ENCODE measurements around the gene DNAH10.
"Not testable (repeated sequence)": the region's sequence is repeated elsewhere in the genome, so short reads cannot be mapped to it uniquely, and the experiment has no call there.

Gene DNAH10

GRCh38 chr12:123908884-123909725 is 147.0 kb downstream of the DNAH10 start:
- DNase-seq (ENCODE audit: low read depth): no peak

DNA sequence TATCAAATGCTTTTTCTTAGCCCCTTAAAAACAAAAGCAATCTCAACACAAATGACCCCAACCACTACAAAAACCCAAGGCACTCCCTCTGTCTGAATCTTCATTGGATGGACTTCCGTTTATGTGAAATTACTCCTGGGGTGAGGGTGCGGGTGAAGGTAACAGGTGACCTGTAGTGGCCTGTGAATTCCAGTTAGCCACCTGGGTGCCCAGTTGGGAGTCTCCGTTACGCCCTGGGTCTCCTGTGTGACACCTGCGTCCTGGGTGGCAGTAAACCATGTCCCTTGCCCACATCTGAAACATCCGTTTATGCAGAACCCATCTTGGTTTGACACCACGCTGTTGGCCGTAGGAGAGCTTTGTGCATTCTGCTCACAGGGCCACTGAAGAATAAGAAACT is 148.0 kb downstream of the DNAH10 start:
- no peak for DNase-seq (ENCODE audit: low read depth)

- DNase-seq (ENCODE audit: low read depth): no peak
These were observed 148.7 kb downstream of the DNAH10 start for GRCh38 chr12:123910761-123911193.

DNA sequence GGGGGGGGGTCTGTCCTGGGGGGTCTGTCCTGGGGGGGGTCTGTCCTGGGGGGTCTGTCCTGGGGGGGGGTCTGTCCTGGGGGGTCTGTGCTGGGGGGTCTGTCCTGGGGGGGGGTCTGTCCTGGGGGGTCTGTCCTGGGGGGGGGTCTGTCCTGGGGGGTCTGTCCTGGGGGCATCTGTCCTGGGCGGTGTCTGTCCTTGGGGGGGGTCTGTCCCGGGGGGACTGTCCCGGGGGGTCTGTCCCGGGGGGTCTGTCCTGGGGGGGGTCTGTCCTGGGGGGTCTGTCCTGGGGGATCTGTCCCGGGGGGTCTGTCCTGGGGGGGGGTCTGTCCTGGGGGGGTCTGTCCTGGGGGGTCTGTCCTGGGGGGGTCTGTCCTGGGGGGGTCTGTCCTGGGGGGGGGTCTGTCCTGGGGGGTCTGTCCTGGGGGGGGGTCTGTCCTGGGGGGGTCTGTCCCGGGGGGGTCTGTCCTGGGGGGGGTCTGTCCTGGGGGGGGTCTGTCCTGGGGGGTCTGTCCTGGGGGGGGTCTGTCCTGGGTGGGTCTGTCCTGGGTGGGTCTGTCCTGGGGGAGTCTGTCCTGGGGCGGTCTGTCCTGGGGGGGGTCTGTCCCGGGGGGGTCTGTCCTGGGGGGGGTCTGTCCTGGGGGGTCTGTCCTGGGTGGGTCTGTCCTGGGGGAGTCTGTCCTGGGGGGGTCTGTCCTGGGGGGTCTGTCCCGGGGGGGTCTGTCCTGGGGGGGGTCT is 149.7 kb downstream of the DNAH10 start:
- not testable (repeated sequence) for DNase-seq (ENCODE audit: low read depth)

DNA sequence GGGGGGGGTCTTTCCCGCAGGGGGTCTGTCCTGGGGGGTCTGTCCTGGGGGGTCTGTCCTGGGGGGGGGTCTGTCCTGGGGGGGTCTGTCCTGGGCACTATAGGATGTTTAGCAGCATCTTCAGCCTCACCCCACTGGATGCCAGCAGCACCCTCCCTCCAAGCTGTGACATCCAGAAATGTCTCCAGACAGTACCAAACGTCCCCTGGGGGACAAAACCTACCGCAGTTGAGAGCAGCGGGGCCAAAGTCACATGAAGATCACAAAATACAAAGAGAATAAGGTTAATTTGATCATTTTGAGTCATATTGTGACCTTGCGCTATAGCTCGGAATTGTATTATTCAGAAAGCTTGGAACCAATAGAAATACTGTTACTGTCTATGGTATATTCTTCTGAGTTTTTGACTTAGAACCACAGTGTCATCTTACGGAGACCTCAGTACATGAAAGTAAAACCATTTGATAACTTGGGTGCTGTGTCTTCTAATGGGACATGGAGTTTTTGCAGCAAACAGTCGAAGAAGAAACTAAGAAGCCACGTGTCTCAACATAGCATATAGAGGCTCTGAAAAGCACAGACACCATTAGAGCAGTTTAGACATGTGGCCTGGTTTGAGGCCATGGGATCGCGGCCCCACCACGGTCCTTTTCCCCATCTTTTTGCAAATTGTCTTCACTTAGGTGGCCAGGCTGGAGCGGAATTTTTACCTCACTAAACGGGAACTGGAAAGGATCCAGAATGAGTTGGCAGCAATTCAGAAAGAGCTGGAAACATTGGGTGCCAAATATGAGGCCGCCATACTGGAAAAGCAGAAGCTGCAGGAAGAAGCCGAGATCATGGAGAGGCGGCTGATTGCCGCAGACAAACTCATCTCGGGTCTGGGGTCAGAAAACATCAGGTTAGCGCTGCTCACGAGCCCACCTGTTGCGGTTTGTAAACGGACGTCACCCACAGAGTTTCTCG is 150.6 kb downstream of the DNAH10 start:
- no peak for DNase-seq (ENCODE audit: low read depth)

- no peak for DNase-seq (ENCODE audit: low read depth)
These were observed 152.7 kb downstream of the DNAH10 start for GRCh38 chr12:123914726-123915333.

DNA sequence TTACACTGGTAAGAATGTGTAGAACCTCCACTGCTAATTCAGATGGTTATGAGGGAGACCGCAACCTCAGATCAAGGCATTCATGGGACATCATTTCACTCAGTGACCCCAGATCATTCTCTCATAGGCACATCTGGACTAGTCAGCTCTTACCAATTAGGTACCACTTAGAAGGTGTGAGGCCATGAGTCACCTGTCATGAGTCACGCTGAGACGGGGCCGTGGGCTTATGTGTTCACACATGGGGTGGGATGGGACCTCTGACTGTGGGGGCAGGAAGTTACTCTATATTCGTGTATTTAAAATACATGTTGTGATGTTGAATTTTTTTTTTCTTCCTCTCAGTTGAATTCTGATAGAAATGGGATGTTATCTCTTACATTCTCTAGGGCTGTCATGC is 154.6 kb downstream of the DNAH10 start:
- peak; percentile 63 for DNase-seq (ENCODE audit: low read depth)

- DNase-seq (ENCODE audit: low read depth): no peak
These were observed 155.3 kb downstream of the DNAH10 start for GRCh38 chr12:123917337-123917850.

DNA sequence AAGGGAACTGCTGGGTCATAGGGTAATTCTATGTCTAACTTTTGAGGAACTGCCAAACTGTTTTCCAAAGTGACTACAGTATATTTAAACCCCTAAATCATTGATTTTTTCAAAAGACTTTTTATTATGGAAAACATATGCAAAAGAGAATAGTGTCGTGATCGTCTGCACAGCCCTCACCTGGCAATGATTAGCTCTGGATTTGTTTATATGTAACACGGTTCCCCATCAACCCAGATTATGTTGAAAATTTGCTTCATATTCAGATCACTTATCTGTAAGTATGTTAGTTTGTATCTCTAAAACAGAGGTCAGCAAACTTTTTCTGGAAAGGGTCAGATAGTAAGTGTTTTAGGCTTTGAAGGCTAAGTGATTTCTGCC is 157.9 kb downstream of the DNAH10 start:
- no peak for DNase-seq (ENCODE audit: low read depth)

DNA sequence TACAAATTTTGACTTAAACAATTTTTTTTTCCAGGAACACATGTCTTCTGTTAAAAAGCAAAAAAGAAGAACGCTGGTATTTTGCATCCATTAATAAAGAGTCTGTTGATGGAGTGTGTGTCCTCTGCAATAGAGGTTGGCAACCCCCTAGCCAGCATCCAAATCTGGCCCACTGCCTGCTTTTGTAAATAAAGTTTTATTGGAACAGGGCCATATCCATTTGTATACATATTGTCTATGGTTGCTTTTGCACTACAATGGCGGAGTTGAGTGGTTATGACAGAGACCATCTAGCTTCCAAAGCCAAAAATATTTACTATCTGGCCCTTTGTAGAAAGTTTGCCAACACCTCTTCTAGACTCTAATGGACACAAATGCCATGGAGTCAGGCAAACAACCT is 160.9 kb downstream of the DNAH10 start:
- no peak for DNase-seq (ENCODE audit: low read depth)

- DNase-seq (ENCODE audit: low read depth): no peak
These were observed 161.8 kb downstream of the DNAH10 start for GRCh38 chr12:123923927-123924326.

- DNase-seq (ENCODE audit: low read depth): no peak
These were observed 162.4 kb downstream of the DNAH10 start for GRCh38 chr12:123924539-123924938.

- no peak for DNase-seq (ENCODE audit: low read depth)
These were observed 166.3 kb downstream of the DNAH10 start for GRCh38 chr12:123928274-123928865.

- no peak for DNase-seq (ENCODE audit: low read depth)
These were observed 166.8 kb downstream of the DNAH10 start for GRCh38 chr12:123928897-123929296.

DNA sequence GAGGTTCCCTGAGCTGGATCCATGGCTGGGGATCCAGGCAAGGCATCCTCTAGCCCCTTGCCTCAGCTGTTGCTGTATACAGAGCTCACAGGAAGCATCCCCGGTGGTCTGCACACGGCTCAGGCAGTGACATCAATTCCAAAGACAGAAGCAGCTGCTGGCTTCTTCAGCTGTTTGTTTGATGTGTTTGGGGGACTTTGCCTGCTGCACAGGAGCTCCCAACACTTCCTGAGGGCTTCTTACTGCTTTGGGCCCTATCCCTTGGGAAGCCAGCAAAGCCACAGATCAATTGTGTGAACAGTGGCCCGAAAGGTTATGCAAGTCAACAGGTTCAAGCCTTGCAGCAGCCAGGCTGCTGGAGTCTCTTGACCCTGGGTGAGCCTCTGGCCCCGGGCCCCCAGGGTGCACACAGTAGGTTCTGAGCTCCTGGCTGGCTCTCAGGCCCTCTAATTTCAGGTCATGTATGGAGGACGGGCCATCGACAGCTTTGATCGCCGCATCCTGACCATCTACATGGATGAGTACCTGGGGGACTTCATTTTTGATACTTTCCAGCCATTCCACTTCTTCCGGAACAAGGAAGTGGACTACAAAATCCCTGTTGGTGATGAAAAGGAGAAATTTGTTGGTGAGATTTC is 168.0 kb downstream of the DNAH10 start:
- no peak for DNase-seq (ENCODE audit: low read depth)

DNA sequence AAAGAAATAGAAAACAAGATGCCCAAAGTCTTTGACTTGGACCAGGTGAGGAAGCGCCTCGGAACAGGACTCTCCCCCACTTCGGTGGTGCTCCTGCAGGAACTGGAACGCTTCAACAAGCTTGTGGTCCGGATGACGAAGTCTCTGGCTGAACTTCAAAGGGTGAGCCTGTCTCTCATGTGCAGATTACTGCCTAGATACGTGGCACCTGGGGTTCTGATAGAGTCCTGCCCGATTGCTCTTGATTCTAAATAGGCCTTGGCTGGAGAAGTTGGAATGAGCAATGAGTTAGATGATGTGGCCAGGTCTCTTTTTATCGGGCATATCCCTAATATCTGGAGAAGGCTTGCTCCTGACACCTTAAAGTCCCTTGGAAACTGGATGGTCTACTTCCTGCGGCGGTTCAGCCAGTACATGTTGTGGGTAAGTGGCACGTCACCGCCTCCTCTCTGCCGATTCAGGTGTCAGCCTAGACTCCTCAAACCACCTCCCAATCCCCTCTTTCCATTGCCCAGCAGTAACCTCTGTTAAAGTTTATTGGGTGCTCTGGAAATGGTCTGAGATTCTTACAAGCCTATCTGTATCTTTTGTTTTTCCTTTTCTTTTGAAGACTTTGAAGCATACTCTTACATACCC is 169.7 kb downstream of the DNAH10 start:
- peak; percentile 22 for DNase-seq (ENCODE audit: low read depth)

GRCh38 chr12:123933214-123933613 is 171.1 kb downstream of the DNAH10 start:
- no peak for DNase-seq (ENCODE audit: low read depth)

DNA sequence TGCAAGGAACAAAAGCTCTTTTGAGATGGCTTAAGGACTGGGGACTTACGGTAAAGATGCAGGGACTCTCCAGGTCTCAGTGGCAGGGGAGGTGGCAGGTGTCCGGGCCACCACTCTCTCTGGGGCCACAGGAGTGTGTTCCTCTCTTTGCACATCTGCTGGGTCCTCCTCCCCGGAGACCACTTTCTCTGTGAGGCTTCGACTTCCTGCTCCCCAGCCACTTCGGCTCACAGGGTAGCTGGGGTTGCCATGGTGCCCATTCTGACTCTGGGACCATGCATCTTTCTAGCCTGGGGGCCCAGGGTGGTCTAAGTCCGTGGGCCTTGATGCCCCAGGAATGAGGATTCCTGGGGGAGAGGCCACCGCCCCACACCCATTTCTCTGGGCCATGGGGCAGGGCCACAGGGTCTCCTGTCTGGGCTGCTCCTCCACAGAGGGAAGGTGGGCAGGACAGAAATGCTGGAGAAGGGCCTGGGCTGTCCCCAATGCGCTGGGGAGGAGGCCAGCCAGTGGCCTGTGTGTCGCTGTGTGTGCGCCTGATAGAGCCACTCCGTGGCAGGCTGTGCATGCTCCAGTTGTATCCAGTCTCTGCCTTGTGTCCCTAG is 172.0 kb downstream of the DNAH10 start:
- no peak for DNase-seq (ENCODE audit: low read depth)

- DNase-seq (ENCODE audit: low read depth): no peak
These were observed 172.7 kb downstream of the DNAH10 start for GRCh38 chr12:123934829-123935228.

DNA sequence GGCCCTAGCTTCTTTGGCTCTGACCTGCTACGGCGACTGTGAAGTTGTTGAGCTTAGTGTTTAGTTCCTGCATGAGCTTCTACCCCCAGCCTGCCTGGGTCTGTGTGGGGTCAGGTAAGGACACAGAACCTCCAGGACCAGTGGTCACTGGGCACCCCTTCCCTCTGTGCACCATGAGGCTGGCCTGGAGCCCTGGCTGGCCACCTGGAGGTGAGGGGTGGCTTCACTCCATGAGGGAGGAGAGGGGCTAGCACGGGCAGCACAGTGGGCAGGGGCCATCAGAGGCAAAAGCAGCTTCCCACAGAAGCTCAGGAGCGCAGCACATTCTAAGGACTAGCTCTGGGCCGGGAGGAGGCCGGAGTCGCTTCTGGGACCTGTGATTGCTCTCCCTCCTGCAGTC is 173.9 kb downstream of the DNAH10 start:
- no peak for DNase-seq (ENCODE audit: low read depth)
